HCT116 (cell line): ENCODE measurements around the gene L3HYPDH. TPM values are rescaled to one million over a fixed set of nuclear protein-coding genes. Genes with fewer than 3 reads are reported as not detected.

Experiments used
- ATAC-seq: fragments of 200-7000 bp; cut with Tn5 transposase; 2 replicates; pipeline ENCODE4 v1.9.1; 2020; ENCODE audit warnings: mild to moderate bottlenecking, moderate library complexity
- BruUV-seq: library from RNA; stranded (reverse); fragments of 400-500 nt; replicated peaks from 2 replicates; lab custom pipeline; 2021; lab: Mats Ljungman, UMichigan
- CTCF ChIA-PET: fragments of 300-600 bp; sonication (Branson Sonifier 250); formaldehyde crosslinking; loops from one replicate; lab custom pipeline; 2021; ENCODE audit warnings: antibody characterized with exemption; lab: Charles Lee
- POLR2A ChIA-PET: fragments of 300-600, 350-600 bp; sonication (Branson Sonifier 250); formaldehyde crosslinking; loops from one replicate; lab custom pipeline; 2021; ENCODE audit warnings: antibody characterized with exemption; lab: Charles Lee
- RAD21 ChIA-PET, 2 experiments: fragments of 300-600 bp; sonication (Branson Sonifier 250); formaldehyde crosslinking; loops; one replicate each; lab custom pipeline; 2023; ENCODE audit warnings: low total read pairs in 2 of 2; ENCODE audit not compliant: uncharacterized antibody in 2 of 2, unreplicated experiment in 2 of 2, low non-redundant PET in 1 of 2; lab: Charles Lee
- DNase-seq: peaks from one replicate; pipeline ENCODE4 v3.0.0-alpha.2; 2010; ENCODE audit warnings: low read depth, low spot score
- H2AFZ ChIP-seq: fragments of 200-600 bp; shearing (Covaris generic), sonication (generic); 2 replicates; pipeline ENCODE4 v1.6.1; 2017; ENCODE audit warnings: low read depth, mixed run types, mixed read lengths, antibody characterized with exemption, low read length; ENCODE audit not compliant: poor library complexity, severe bottlenecking
- H3K27ac ChIP-seq: 2 replicates; pipeline ENCODE4 v1.5.1; 2012; ENCODE audit warnings: low read depth, low read length
- H3K27me3 ChIP-seq: fragments of 200-600 bp; sonication (generic); 2 replicates; pipeline ENCODE4 v1.6.1; 2016; ENCODE audit warnings: mixed run types, low read length, mixed read lengths; ENCODE audit not compliant: insufficient read depth
- H3K36me3 ChIP-seq, 2 experiments: fragments of 200-500 bp in 1 of 2; fragments of 200-600 bp in 1 of 2; sonication (Bioruptor generic) in 1 of 2; sonication (generic) in 1 of 2; 2 replicates each; pipeline versions ENCODE4 v1.5.1 to v1.6.1; 2014 to 2016; ENCODE audit warnings: low read length in 2 of 2, inconsistent platforms in 1 of 2, mixed read lengths in 1 of 2, mixed run types in 1 of 2; ENCODE audit not compliant: insufficient read depth in 2 of 2, control insufficient read depth in 1 of 2
- H3K4me1 ChIP-seq, 2 experiments: fragments of 200-600 bp in 1 of 2; sonication (generic) in 1 of 2; 2 replicates each; pipeline versions ENCODE4 v1.5.1 to v1.6.1; 2012 to 2017; ENCODE audit warnings: low read length in 2 of 2, inconsistent platforms in 1 of 2, mild to moderate bottlenecking in 1 of 2, mixed read lengths in 1 of 2, mixed run types in 1 of 2, moderate library complexity in 1 of 2; ENCODE audit not compliant: insufficient read depth in 2 of 2, control insufficient read depth in 1 of 2
- H3K4me2 ChIP-seq: fragments of 200-600 bp; sonication (generic); 2 replicates; pipeline ENCODE4 v1.6.1; 2017; ENCODE audit warnings: mixed run types, low read length, mixed read lengths
- H3K4me3 ChIP-seq, 2 experiments: fragments of 200-600 bp in 1 of 2; sonication (generic) in 1 of 2; replicated peaks in 1 of 2; 2 replicates each; pipeline ENCODE4 v1.5.1; 2011 to 2016; ENCODE audit warnings: low read length in 2 of 2, control low read depth in 1 of 2, low read depth in 1 of 2, mild to moderate bottlenecking in 1 of 2, mixed read lengths in 1 of 2, mixed run types in 1 of 2
- H3K79me2 ChIP-seq: fragments of 200-600 bp; sonication (generic); 2 replicates; pipeline ENCODE4 v1.6.1; 2017; ENCODE audit warnings: mild to moderate bottlenecking, mixed run types, low read length, moderate library complexity, mixed read lengths; ENCODE audit not compliant: insufficient read depth
- H3K9ac ChIP-seq: fragments of 200-600 bp; sonication (generic); 2 replicates; pipeline ENCODE4 v1.6.1; 2016; ENCODE audit warnings: low read length, mixed read lengths
- H3K9me2 ChIP-seq: fragments of 200-600 bp; sonication (generic), shearing (Covaris generic); 2 replicates; pipeline ENCODE4 v1.6.1; 2017; ENCODE audit warnings: mixed run types, mild to moderate bottlenecking, moderate library complexity; ENCODE audit not compliant: insufficient read depth
- H3K9me3 ChIP-seq, 2 experiments: fragments of 200-500 bp in 1 of 2; fragments of 200-600 bp in 1 of 2; sonication (Bioruptor generic) in 1 of 2; sonication (generic) in 1 of 2; 2 replicates each; pipeline ENCODE4 v1.6.1; 2014 to 2017; ENCODE audit warnings: low read length in 2 of 2, mixed read lengths in 2 of 2, inconsistent platforms in 1 of 2, low read depth in 1 of 2, mild to moderate bottlenecking in 1 of 2, mixed run types in 1 of 2, moderate library complexity in 1 of 2; ENCODE audit not compliant: control insufficient read depth in 1 of 2, insufficient read depth in 1 of 2
- H4K20me1 ChIP-seq: fragments of 200-600 bp; sonication (generic), shearing (Covaris generic); 2 replicates; pipeline ENCODE4 v1.6.1; 2017; ENCODE audit warnings: mixed run types, mild to moderate bottlenecking, moderate library complexity; ENCODE audit not compliant: insufficient read depth
- ATF3 ChIP-seq: IDR thresholded peaks from 2 replicates; pipeline ENCODE4 v1.6.1; 2012
- EGR1 ChIP-seq: IDR thresholded peaks from 2 replicates; pipeline ENCODE4 v1.6.1; 2012; ENCODE audit warnings: low read depth
- ELF1 ChIP-seq: IDR thresholded peaks from 2 replicates; pipeline ENCODE4 v1.6.1; 2012; ENCODE audit warnings: low read depth, borderline replicate concordance
- EZH2 ChIP-seq: fragments of 200-600 bp; sonication (generic); IDR thresholded peaks from 2 replicates; pipeline ENCODE4 v1.6.1; 2017; ENCODE audit warnings: antibody characterized with exemption, mixed run types
- EZH2phosphoT487 ChIP-seq: fragments of 200-600 bp; IDR thresholded peaks from 2 replicates; pipeline ENCODE4 v1.6.1; 2018; ENCODE audit warnings: antibody characterized with exemption, borderline replicate concordance
- FOSL1 ChIP-seq: IDR thresholded peaks from 2 replicates; pipeline ENCODE4 v1.6.1; 2012; ENCODE audit warnings: low read depth
- POLR2A ChIP-seq: IDR thresholded peaks from 2 replicates; pipeline ENCODE4 v1.7.0; 2011; ENCODE audit warnings: borderline replicate concordance; ENCODE audit not compliant: insufficient read depth, insufficient read length; ENCODE audit errors: extremely low read depth
- POLR2AphosphoS5 ChIP-seq: IDR thresholded peaks from 2 replicates; pipeline ENCODE4 v1.6.1; 2011; ENCODE audit warnings: mild to moderate bottlenecking, low read depth, low read length, moderate library complexity
- SIN3A ChIP-seq: IDR thresholded peaks from 2 replicates; pipeline ENCODE4 v1.6.1; 2012; ENCODE audit warnings: low read depth
- TCF7L2 ChIP-seq: IDR thresholded peaks from 2 replicates; pipeline ENCODE4 v1.7.0; 2011; ENCODE audit warnings: borderline replicate concordance, inconsistent platforms; ENCODE audit not compliant: insufficient read depth, insufficient read length; ENCODE audit errors: extremely low read depth
- YY1 ChIP-seq: IDR thresholded peaks from 2 replicates; pipeline ENCODE4 v1.6.1; 2011; ENCODE audit warnings: low read length, low read depth, moderate library complexity, mild to moderate bottlenecking; ENCODE audit not compliant: insufficient replicate concordance; ENCODE audit errors: extremely low read depth
- intact Hi-C: fragments of 100-400 bp; cut with micrococcal nuclease; formaldehyde crosslinking; loops from 2 replicates; pipeline ENCODE4 v1.10.0; 2022
- total RNA-seq: library from RNA; stranded (reverse); gene quantifications from one replicate; pipeline ENCODE4 v1.2.1, GENCODE V29; 2021; ENCODE audit not compliant: unreplicated experiment
- TF ChIP-seq, protein P1 (sequence below): IDR thresholded peaks from 2 replicates; pipeline ENCODE4 v1.6.1; 2012; ENCODE audit warnings: low read depth

L3HYPDH gene
- total RNA-seq, 1 experiment from 2014 or later: 19.5 TPM

- Histone ChIP-seq H3K4me2 (no peak overlapping the region), H3K4me3 (no peak overlapping the region), H3K4me1 (no peaks in the 10 kb centered on the region), H4K20me1 (no peaks in the 10 kb centered on the region), H3K27ac (no peak overlapping the region), H3K79me2 (peaks cover 24% of the 10 kb centered on the region), H2AFZ (no peak overlapping the region), H3K27me3 (no peaks in the 10 kb centered on the region), H3K9me2 (no peaks in the 10 kb centered on the region), H3K36me3 (peaks cover 37 to 41% of the 10 kb centered on the region in 2 experiments), H3K9me3 (no peaks in the 10 kb centered on the region), H3K9ac (no peak overlapping the region)
- DNase-seq (no peak), ATAC-seq (no peak)
- CTCF ChIA-PET: interaction anchor here (2.8 kb wide), 1 partner anchor 8 kb away, joined by 5 read pairs; the partner anchor contains the start of genes JKAMP and L3HYPDH
- intact Hi-C loops: no loop called here
- RAD21 ChIA-PET: no interaction called here
- no TSS peak for BruUV-seq
- TF ChIP-seq EZH2phosphoT487 (no peak), FOSL1 (no peak), EGR1 (no peak), EZH2 (no peak), ATF3 (no peak), POLR2AphosphoS5 (no peak), TCF7L2 (no peak), YY1 (no peak), ELF1 (no peak), SIN3A (no peak), POLR2A (no peak)
- TF ChIP-seq, protein P1, sequence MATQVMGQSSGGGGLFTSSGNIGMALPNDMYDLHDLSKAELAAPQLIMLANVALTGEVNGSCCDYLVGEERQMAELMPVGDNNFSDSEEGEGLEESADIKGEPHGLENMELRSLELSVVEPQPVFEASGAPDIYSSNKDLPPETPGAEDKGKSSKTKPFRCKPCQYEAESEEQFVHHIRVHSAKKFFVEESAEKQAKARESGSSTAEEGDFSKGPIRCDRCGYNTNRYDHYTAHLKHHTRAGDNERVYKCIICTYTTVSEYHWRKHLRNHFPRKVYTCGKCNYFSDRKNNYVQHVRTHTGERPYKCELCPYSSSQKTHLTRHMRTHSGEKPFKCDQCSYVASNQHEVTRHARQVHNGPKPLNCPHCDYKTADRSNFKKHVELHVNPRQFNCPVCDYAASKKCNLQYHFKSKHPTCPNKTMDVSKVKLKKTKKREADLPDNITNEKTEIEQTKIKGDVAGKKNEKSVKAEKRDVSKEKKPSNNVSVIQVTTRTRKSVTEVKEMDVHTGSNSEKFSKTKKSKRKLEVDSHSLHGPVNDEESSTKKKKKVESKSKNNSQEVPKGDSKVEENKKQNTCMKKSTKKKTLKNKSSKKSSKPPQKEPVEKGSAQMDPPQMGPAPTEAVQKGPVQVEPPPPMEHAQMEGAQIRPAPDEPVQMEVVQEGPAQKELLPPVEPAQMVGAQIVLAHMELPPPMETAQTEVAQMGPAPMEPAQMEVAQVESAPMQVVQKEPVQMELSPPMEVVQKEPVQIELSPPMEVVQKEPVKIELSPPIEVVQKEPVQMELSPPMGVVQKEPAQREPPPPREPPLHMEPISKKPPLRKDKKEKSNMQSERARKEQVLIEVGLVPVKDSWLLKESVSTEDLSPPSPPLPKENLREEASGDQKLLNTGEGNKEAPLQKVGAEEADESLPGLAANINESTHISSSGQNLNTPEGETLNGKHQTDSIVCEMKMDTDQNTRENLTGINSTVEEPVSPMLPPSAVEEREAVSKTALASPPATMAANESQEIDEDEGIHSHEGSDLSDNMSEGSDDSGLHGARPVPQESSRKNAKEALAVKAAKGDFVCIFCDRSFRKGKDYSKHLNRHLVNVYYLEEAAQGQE: no peak
- POLR2A ChIA-PET: interaction anchor here (0.7 kb wide), 1 partner anchor 437 kb away, joined by 3 read pairs; no protein-coding TSS in a partner anchor
These were observed 8.2 kb upstream of the L3HYPDH start for GRCh38 chr14:59492384-59492783.
